HEK293 (cell line): ENCODE data around the gene NPPB.

Source experiments
- BCL11A ChIP-seq: fragments of 450-650 bp; formaldehyde crosslinking; IDR thresholded peaks from 2 replicates; pipeline ENCODE4 v1.5.1; 2016; ENCODE audit warnings: low read depth, missing biosample characterization, missing genetic modification characterization
- CTCF ChIP-seq: fragments of 450-650 bp; formaldehyde crosslinking; IDR thresholded peaks from 2 replicates; pipeline ENCODE4 v1.5.1; 2016; ENCODE audit warnings: missing biosample characterization, missing genetic modification characterization
- GLIS2 ChIP-seq: fragments of 450-650 bp; formaldehyde crosslinking; IDR thresholded peaks from 2 replicates; pipeline ENCODE4 v1.5.1; 2016; ENCODE audit warnings: missing biosample characterization, missing genetic modification characterization
- TSHZ1 ChIP-seq: fragments of 450-650 bp; formaldehyde crosslinking; IDR thresholded peaks from 2 replicates; pipeline ENCODE4 v1.5.1; 2016; ENCODE audit warnings: missing biosample characterization, missing genetic modification characterization, borderline replicate concordance
- ZBTB21 ChIP-seq: fragments of 450-650 bp; formaldehyde crosslinking; IDR thresholded peaks from 2 replicates; pipeline ENCODE4 v1.5.1; 2017; ENCODE audit warnings: missing biosample characterization, missing genetic modification characterization
- ZBTB49 ChIP-seq: fragments of 450-650 bp; formaldehyde crosslinking; IDR thresholded peaks from 2 replicates; pipeline ENCODE4 v1.5.1; 2016; ENCODE audit warnings: missing biosample characterization, missing genetic modification characterization, low read depth
- ZBTB8A ChIP-seq: fragments of 450-650 bp; formaldehyde crosslinking; IDR thresholded peaks from 2 replicates; pipeline ENCODE4 v1.5.1; 2016; ENCODE audit warnings: missing biosample characterization, missing genetic modification characterization
- ZNF513 ChIP-seq: fragments of 450-650 bp; IDR thresholded peaks from 2 replicates; pipeline ENCODE4 v1.5.1; 2018; ENCODE audit warnings: missing biosample characterization, missing genetic modification characterization

DNA sequence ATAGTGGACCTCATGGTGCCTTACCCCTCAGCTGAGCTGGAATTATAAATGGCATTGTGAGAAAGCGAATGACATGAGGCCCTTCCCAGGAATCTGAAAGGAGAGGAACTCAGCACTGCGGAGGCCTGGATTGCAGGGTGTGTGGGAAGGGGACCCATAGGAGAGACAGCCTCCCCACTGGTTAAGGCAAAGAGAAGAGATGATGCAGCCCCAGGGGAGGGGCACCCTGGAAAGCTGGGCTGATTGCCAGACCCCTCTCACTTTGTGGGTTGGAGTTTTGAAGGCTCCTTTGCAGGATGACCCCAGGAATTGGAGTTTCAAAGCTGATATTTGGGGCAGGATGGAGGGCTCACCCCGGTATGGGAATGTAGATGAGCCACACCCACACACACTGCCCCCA lies 2.0 kb downstream of the NPPB start:
- TF ChIP-seq ZNF513 (tag by site-specific recombination) (no peak), GLIS2 (no peak), ZBTB21 (no peak), CTCF (tag by site-specific recombination) (no peak), BCL11A (no peak), ZBTB8A (tag by site-specific recombination) (no peak), TSHZ1 (tag by site-specific recombination) (no peak), ZBTB49 (tag by site-specific recombination) (no peak)
